HG03432 (cell line): ENCODE results near the gene CAMK2D.

Source experiments
- ATAC-seq: cut with Tn5 transposase; IDR thresholded peaks from one replicate; pipeline ENCODE4 v1.9.1; 2021; ENCODE audit warnings: mild to moderate bottlenecking, moderate library complexity; ENCODE audit not compliant: unreplicated experiment

The CAMK2D gene

DNA sequence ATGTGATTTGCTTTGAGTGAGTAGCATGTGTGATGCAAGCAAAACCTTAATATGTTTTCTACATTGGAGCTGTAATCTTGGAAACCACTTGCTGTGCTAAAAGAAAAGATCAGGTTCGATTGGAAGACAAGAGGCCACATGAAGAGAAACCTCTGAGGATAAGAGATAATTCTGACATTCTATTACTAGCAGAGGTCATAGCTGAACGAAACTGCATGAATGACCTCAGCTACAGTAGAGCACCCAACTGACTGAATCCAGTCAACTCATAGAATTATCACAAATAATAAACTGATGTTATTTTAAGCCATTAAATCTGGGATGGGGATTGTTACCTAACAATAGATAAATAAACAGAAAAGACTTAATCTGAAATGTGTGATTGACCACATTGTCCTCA, 147.1 kb downstream of the CAMK2D start:
- ATAC-seq = no peak

DNA sequence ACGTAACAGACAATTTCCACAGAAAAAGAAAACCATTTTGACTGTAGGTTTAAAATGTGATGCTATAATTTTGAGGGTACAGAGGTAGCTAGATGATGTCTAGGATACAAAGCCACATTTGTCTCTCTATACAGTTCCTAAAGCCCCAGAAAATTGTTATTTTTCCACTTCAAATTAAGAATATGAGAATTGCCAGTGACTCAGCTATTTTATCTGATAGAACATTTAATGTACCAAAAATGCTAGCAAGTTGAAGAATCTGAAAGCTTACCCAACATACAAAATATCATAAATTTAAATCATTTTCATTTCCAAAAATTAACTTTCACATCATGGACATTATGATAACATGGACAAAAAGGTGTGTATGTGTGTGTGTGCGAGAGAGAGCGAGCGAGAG, 148.0 kb downstream of the CAMK2D start:
- ATAC-seq = no peak

DNA sequence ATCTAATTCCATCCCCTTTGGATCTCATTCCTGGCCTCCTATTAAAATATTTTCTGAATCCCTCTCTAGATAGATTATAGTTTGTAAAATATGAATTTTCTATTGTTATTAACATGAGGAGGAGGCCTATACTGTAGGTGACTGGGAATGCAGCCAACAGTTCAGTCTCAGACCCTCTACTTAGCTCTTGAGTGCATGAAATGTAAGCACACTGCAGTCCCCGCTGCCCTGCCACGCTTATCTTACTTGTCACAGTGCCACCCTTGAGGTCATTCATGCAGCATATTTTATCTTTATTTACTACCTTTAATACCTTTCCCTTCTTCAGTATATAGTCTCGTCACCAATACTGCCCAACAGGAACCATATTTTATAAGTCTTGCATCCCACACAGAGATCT, 151.0 kb downstream of the CAMK2D start:
- ATAC-seq = no peak

DNA sequence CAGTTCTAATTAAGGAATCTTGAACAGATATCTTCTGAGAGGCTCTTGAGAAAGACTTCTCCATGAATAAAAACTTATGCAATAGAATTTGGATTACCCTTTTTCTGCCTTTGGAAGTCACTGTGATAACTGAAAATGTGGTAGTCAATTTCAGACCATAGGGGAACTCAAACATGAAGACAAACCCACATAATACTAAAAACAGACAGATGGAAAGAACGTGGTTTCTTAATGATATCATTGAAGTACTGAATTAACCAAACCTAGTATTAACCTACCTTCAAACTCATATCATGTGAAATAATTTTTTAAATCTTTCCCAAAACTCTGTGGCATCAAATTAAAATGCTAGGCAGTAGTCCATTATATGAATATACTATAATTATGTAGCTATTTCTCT, 153.5 kb downstream of the CAMK2D start:
- ATAC-seq = peak; percentile 72

DNA sequence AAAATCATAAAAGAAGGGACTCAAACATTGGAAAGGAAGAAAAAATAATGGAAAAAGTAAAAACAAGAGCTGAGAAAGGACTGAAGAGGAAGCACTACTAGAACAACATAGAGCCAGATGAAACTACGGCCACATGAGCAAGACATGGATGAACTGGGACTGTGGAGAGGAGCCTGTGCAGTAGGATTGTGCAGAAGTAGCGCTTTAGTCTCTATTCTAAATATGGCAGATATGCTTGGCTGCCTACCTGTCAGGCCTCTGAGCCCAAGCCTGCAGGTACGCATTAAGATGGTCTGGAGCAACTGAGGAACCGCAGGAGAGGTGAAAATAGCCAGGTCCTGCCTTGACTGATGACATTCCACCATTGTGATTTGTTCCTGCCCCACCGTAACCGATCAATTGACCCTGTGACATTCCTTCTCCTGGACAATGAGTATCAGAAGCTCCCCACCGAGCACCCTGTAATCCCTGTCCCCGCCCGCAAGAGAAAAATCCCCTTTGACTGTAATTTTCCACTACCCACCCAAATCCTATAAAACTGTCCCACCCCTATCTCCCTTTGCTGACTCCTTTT, 154.3 kb downstream of the CAMK2D start:
- ATAC-seq = peak; percentile 44

DNA sequence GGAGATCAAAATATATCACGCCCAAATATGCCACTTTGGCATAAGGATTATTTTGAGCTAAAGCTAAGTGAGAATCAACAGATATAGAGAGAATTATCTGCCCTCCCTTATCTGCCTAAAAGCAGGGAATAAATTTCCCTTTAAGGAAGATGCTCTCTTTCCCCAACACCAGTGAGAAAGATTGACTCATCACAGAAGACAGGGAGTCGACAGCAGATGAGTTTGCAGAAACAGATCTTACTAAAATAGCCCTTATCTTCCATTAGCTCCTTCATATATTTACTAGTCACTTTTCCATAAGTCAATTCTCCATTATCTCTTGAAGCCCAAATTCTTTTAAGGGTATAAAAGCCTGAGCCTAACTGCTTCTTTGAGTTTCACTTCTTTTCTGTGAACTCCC, 156.6 kb downstream of the CAMK2D start:
- ATAC-seq = no peak

DNA sequence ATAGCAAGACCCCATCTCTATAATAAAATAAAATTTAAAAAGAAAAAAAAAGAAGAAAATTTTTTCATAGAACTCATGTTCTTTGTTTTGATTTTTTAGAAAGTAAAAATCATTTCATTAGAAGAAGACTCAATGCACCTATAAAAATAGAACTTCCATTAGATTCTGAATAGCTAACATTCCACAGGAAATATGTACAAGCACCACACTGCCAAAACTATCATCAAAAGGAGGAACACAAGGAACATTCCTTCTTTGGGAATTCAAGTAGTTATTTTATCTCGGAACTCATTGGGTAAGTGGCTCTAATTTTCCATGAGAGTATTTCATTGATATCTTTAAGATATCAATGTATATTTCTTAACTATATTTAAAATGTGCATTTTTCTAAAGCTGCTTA, 157.6 kb downstream of the CAMK2D start:
- ATAC-seq = no peak

DNA sequence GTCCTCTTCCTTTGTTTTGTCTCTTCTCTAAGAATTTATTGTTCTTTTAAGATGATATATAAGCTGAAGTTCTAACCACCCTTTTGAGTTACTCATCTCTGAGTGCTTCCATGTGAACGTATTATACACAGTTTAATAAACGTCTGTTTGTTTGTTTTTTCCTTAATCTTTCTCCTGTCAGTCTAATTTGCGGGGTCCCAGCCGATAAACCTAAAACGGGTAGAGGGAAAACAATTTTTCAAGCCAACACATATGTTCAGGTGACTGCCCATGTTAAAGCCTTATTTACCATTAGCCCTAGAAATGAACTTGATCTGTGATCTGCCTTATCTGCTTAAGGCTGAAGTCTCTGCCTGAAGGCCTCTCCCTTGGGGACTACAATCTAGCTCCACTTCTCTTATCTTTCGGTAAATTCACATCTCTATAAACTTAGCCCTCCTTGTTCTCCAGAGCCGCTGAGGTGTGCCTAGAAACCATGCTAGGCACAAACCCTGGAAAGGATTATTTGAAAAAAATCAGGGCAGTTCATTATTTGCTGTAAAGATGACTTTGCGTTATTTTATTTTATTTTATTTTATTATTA, 158.8 kb downstream of the CAMK2D start:
- ATAC-seq = no peak

DNA sequence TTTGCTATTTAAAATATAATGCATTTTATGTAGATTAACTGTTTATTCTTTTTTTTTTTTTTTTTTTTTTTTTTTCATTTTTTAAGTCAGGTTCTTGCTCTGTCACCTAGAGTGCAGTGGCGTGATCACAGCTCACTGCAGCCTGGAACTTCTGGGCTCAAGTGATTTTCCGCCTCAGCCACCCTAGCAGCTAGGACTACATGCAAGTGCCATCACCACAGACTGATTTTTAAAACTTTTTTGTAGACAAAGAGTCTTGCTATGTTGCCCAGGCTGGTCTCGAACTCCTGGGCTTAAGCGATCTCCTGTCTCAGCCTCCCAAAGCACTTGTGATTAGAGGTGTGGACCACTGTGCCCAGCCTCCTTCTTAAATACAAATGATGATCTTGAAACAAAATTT, 159.9 kb downstream of the CAMK2D start:
- ATAC-seq = no peak

DNA sequence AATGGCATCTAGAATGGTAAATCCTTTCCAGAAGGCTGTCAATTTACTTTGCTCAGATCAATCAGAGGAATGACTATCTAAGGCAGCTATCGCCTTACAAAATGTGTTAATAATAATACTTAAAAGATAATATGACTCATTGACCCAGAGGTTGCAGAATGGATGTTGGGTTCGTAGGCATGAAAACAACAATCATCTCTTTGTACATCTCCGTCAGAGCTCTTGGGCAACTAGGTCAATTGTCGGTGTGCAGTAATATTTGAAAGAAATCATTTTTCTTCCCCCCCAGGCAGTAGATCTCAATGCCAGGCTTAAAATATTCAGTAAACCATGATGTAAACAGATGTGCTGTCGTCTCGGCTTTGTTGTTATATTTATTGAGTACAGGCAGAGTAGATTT, 165.1 kb downstream of the CAMK2D start:
- ATAC-seq = no peak

DNA sequence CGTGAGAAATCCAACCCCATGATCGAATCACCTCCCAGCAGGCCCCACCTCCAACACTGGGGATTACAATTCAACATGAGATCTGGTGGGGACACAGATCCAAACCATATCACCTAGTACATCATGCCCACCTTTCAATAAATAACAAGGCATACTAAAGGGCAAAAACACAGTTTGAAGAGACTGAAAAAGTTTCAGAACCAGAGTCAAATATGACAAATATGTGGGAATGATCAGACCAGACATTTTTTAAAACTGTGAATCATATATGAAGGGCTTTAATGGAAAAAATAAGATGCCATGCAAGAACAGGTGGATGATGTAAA, 167.3 kb downstream of the CAMK2D start:
- ATAC-seq = no peak

DNA sequence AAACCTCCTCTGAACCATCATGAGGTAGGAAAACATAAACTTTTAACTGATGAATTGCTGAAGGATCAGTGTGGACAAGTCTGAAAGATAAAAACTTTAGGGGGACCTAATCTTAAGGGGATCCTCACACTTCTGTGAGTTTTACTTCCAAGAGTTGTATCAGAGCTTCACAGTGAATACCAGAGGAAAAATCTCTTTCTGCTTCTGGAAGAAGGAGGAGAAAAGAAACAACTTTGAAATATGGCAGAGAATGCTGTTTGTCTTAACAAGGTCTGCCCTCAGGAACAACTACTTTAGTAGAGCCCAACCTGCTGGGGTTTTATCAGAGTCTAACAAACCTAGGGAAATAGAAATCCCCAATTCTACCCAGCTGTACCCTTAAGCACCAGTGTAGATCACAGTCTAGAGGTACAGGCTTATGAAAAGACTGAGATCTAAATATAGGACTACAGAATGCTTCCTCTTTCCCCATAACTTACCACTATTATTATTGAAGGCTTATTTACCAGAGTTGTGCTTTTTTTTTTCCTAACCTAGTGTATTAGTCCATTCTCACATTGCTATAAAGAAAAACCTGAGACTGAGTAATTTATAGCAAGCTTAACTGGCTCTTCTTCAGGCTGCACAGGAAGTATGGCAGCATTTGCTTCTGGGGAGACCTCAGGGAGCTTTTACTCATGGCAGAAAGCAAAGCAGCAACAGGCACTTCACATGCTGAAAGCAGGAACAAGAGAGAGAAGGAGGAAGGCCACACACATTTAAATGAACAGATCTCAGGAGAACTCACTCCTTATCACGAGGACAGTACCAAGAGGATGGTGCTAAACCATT, 167.9 kb downstream of the CAMK2D start:
- peak; percentile 62 for ATAC-seq

DNA sequence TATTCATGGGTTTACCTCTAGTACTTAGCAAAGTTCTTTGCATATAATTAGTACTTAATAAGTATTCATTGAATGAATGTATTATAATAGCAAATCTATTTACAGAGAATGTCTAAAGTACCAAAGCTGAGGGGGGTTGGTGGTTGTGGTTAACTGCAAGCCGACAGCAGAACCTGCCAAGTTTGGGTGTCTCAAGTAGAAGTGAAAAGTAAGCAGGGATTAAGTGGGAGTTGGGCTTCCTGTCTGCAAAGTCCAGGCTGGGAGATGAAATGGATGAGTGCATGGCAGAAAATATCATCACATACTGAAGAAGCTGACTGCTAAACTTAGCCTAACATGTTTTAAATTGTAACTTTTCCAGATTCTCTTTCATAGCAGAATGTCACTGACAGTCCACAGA, 169.6 kb downstream of the CAMK2D start:
- no peak for ATAC-seq

DNA sequence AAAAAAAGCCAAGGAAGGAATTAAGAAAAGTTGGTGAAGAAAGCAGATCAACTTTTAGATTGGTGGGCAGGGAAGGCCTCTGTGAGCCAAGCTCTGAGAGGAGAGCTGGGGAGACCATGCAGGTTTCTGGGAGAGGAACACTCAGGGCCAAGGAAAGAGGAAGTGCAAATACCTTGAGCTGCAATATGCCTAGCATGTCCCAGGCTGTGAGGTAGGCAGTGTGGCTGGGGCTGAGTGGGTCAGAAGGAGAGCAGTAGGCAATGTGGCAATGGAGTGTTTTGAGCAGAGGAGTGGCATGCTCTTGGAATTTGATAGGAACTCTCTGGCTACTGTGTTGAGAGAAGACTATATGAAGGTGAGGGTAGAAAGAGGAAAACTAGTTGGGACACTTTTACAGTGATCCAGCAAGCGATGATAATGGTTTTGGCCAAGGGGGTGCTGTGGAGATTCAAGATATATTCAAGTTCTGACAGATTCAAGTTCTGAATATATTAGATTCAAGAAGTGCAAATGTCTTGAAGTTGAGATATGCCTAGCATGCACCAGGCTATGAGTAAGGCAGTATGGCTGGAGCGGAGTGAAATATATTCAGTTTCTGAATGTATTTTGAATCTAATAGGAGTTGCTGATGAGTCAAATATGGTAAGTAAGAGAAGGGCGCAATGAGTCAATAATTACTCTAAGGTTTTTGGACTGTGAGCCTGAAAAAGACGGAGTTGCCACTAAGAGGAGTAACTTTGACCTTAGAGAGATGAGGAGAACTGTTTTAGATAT, 172.5 kb downstream of the CAMK2D start:
- ATAC-seq = peak; percentile 71

DNA sequence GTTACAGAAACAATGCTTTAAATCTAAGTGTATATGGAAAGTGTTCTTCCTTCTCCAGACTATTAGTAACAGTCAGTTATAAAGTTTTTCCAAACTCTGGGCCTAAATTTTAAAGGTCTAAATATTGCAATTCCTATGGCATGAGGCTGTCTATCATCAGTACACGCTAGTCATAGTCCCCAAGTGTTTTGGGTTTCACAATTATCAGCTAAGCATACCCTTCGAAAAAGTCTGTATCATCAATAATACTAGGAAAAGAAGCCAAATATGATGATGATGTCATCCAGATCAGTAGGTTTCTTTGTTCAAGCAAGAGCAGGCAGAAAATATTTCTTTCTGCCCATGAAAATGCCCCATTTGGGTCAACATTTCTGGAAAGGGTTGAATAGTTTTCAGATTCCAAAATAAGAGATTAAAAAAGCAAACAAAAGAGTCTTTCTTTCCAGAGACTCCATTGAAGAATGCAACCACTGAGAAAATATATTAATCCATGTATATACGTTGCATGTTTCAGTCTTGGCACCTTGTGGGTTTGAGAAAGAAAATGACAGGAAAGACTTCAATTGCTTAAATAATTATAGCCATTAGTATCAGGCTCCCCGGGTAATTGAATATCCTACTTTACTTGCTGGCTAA, 173.8 kb downstream of the CAMK2D start:
- no peak for ATAC-seq

DNA sequence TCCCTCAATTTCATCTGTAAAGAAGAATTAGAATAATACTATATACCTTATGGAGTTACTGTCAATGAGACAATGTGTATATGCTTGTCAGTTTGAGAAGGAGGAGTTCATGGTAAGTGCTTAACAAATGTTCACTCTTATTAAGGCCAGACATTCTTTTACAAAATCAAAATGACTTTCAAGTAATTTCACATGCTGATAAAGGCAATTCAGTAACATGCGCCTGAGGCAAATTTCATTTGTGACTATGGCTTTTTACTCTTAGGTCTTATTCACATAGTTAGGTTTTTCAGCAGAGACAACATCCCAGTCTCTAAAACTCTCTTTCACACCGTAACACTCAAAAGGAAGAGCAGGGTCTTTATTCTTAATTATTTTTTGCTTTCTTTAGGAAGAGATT, 174.4 kb downstream of the CAMK2D start:
- ATAC-seq = no peak

DNA sequence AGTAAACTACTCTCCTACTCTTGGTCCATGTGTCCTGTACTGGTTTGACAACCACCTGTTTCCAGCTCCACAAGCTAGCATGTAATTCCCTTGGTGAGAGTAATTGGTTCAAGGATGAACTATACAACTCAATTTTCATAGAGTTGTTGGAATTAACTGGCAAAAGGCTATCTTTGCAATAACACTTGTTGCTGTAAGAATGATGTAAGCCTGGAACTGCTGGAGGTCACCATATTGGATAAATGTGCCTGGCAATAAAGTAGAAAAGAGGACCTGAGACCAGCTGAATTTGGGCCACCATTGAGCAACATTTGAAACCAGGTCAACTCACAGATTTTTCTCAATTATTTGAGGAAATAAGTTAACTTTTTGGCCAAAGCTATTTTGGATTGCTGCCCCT, 175.5 kb downstream of the CAMK2D start:
- ATAC-seq = no peak

DNA sequence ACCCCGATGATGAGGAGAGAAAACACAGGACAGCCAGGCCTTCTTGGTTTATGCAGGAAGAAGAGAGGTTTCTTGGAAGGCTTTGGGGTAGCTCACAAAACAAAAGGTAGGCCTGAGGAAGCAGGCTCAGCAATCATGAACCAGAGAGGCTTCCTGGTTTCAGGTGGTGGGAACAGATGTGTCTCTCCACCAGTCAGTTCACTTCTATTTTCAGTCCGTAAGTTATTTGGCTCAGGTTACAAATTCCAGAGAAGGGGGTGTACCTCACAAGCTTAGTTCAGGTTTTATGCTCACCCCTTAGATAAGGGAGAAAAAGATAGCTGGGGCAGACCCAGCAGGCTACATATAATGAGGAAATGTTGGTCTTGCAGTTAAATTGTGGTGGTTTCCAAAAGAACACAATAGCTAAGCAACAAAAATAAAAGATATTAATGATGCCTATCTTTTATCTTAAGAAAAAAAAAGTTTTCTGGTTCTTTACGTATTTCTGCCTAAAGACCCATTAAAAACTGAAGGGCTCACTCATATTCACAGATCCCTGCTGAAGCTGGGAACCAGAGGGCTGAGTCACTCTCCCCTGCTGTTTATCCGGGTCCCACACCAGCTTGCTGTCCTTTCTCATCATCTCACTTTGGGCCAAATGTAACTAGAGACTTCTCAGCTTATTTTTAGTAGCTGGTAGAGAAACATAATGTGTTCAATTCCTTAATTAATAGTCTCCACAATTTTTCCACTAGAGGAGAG, 177.0 kb downstream of the CAMK2D start:
- ATAC-seq = no peak

DNA sequence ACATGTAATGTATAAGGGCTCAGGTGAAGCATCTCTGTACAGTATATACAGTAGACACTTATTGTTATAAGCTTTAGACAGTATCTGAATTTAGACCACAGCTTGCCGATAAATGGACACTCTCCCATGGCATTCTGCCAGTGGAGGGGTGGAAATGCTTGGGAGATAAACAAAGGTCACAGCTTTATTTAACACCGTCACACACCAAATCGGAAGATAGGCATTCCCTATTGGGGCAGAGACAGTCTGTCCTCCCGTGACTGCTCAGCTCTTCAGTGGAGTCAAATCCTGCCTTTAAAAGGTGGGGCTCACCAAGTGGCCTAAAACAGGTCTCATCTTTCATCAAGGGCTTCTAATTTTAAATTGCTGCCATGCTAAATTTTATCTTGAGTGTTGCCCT, 178.8 kb downstream of the CAMK2D start:
- ATAC-seq = no peak

DNA sequence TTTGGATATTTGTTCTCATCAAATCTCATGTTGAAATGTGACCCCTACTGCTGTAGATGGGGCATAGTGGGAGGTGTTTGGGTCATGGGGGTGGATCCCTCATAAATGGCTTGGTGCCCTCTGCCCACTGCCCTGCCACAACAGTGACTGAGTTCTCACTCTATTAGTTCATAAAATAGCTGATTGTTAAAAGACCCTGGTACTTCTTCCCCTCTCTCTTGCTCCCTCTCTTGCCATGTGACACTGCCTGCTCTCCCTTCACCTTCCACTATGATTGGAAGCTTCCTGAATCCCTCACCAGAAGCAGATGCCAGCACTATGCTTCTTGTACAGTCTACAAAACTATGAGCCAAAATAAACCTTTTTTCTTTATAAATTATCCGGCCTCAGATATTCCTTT, 182.2 kb downstream of the CAMK2D start:
- ATAC-seq = no peak
